Fibroblast of pulmonary artery (primary cell): ENCODE measurements around the gene IL1RAPL2.

Experiments
- DNase-seq: peaks from one replicate; pipeline ENCODE4 v3.0.0-alpha.2; 2010; ENCODE audit warnings: low read depth
- H3K4me3 ChIP-seq: replicated peaks from 2 replicates; pipeline ENCODE4 v1.5.1; 2011; ENCODE audit warnings: low read depth, mild to moderate bottlenecking, control low read depth, low read length, moderate library complexity
- TF ChIP-seq, protein P1 (sequence below): IDR thresholded peaks from 2 replicates; pipeline ENCODE4 v1.5.1; 2011; ENCODE audit warnings: mild to moderate bottlenecking, control low read depth, low read length, inconsistent platforms; ENCODE audit errors: missing control alignments

The IL1RAPL2 gene

GRCh38 chrX:105608745-105609144 lies 1042.7 kb downstream of the IL1RAPL2 start:
- TF ChIP-seq, protein P1, sequence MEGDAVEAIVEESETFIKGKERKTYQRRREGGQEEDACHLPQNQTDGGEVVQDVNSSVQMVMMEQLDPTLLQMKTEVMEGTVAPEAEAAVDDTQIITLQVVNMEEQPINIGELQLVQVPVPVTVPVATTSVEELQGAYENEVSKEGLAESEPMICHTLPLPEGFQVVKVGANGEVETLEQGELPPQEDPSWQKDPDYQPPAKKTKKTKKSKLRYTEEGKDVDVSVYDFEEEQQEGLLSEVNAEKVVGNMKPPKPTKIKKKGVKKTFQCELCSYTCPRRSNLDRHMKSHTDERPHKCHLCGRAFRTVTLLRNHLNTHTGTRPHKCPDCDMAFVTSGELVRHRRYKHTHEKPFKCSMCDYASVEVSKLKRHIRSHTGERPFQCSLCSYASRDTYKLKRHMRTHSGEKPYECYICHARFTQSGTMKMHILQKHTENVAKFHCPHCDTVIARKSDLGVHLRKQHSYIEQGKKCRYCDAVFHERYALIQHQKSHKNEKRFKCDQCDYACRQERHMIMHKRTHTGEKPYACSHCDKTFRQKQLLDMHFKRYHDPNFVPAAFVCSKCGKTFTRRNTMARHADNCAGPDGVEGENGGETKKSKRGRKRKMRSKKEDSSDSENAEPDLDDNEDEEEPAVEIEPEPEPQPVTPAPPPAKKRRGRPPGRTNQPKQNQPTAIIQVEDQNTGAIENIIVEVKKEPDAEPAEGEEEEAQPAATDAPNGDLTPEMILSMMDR, result no peak
- peak; percentile 1 for DNase-seq
- H3K4me3 ChIP-seq, result no peak overlapping the region

DNA sequence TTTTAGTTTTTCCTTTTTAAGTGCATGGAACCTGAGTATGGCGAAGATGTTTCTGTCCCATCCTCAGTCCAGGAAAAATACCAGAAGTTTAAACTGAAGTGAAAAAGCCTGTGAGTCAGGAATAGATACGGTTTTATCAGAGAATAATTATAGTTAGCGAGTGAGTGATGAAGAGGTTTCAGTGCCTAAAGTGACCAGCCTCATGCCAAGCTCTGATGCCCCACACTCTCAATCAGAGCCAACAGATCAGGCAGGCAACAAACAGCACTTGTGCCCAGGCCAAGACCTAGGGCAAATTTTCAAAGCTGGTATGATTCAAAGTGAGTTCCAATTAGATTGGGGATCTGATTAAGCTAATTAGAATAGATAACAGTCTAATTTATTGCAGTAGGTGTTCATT lies 1043.5 kb downstream of the IL1RAPL2 start:
- no peak for DNase-seq
- H3K4me3 ChIP-seq, result no peak overlapping the region

GRCh38 chrX:105610411-105610810 lies 1044.4 kb downstream of the IL1RAPL2 start:
- H3K4me3 ChIP-seq, result no peak overlapping the region
- TF ChIP-seq, protein P1, result no peak

More for the DNA sequence above, 1043.5 kb downstream of the IL1RAPL2 start:
- TF ChIP-seq, protein P1, result no peak

DNA sequence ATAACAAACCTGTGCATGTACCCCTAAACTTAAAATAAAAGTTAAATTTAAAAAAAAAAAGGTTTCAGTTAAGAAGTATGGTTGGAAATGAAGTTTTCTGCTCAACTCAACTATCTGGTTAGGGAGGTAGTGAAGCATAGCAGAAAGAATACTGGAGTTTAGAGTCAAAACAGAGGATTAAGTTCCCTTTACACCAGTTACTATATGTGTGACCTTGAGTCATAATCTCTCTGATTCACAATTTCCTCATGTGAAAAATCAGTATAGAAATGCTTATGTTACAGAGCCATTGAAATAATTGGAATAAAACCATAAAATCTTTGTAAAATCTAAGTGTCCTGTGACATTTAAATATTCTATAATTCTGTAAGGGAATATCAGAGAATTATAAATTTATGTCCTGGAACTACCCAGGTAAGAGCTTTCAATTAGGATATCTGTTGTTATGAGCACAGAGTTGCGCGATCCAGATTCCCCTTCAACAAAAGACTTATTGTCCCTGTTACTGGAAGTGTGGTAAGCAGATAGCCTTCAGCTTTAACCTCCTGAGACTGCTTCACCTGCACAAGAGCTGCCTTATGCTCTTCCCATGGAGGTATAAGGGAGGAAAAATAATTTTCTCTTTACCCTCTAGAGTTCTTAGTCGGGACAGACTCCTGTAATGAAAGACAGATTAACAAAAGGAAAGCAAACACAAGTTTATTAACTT lies 1052.5 kb downstream of the IL1RAPL2 start:
- TF ChIP-seq, protein P1, result no peak
- no peak overlapping the region for H3K4me3 ChIP-seq
- DNase-seq, result no peak

More at GRCh38 chrX:105610411-105610810, 1044.4 kb downstream of the IL1RAPL2 start:
- DNase-seq, result peak; percentile 1

DNA sequence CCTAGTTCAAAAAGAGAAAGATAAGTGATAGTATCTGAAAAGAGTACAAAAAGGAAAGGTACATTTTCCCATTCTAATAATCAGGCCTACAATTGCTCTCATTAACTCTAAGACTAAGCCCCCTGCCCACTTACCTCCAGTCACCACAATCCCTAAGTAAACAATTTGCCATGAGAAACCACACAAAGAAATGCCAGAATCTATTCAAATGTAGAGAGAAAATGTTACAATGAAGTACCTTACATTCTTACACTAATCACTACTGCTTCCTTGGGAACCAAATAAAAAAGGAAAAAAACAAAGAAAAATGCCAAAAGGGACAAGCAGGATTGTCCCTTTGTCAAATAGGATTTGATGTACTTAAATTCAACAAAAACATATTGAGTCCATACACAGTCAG lies 1068.2 kb downstream of the IL1RAPL2 start:
- TF ChIP-seq, protein P1, result no peak
- no peak for DNase-seq
- no peak overlapping the region for H3K4me3 ChIP-seq

- no peak overlapping the region for H3K4me3 ChIP-seq
- TF ChIP-seq, protein P1, result no peak
- no peak for DNase-seq
Observed at GRCh38 chrX:105635794-105636193, 1069.8 kb downstream of the IL1RAPL2 start.

GRCh38 chrX:105636667-105637066 lies 1070.7 kb downstream of the IL1RAPL2 start:
- TF ChIP-seq, protein P1, result no peak
- no peak for DNase-seq
- no peak overlapping the region for H3K4me3 ChIP-seq
